Fibroblast of villous mesenchyme (primary cell): ENCODE data around the gene TRAK2. TPM values are rescaled to one million over a fixed set of nuclear protein-coding genes. Genes with fewer than 3 reads are reported as not detected.

Source experiments
- DNase-seq: peaks from one replicate; pipeline ENCODE4 v3.0.0-alpha.2; 2010; ENCODE audit warnings: low read depth
- H3K4me3 ChIP-seq: 2 replicates; pipeline ENCODE4 v1.5.1; 2011; ENCODE audit warnings: low read depth, mild to moderate bottlenecking, low read length
- CTCF ChIP-seq: IDR thresholded peaks from 2 replicates; pipeline ENCODE4 v1.5.1; 2012; ENCODE audit warnings: low read depth, mild to moderate bottlenecking, low read length; ENCODE audit not compliant: insufficient read depth
- total RNA-seq: library from RNA; depleted of rRNA; stranded (reverse); fragments of >200 nt; gene quantifications from 2 replicates; pipeline ENCODE4 v1.2.3, GENCODE V29; 2012

TRAK2 gene
- total RNA-seq, 1 donor: 51.0 TPM

- no peak for DNase-seq
- TF ChIP-seq CTCF: no peak
- H3K4me3 ChIP-seq: no peak overlapping the region
Observed at GRCh38 chr2:201465524-201465971, 14.3 kb upstream of the TRAK2 start.

- H3K4me3 ChIP-seq: no peak overlapping the region
- no peak for DNase-seq
- TF ChIP-seq CTCF: no peak
Observed at GRCh38 chr2:201464547-201464946, 13.3 kb upstream of the TRAK2 start.

GRCh38 chr2:201460532-201460931, 9.3 kb upstream of the TRAK2 start:
- no peak overlapping the region for H3K4me3 ChIP-seq
- TF ChIP-seq CTCF: no peak
- DNase-seq: no peak

- no peak for TF ChIP-seq CTCF
- H3K4me3 ChIP-seq: no peak overlapping the region
- DNase-seq: no peak
Observed at GRCh38 chr2:201458381-201458780, 7.1 kb upstream of the TRAK2 start.

DNA sequence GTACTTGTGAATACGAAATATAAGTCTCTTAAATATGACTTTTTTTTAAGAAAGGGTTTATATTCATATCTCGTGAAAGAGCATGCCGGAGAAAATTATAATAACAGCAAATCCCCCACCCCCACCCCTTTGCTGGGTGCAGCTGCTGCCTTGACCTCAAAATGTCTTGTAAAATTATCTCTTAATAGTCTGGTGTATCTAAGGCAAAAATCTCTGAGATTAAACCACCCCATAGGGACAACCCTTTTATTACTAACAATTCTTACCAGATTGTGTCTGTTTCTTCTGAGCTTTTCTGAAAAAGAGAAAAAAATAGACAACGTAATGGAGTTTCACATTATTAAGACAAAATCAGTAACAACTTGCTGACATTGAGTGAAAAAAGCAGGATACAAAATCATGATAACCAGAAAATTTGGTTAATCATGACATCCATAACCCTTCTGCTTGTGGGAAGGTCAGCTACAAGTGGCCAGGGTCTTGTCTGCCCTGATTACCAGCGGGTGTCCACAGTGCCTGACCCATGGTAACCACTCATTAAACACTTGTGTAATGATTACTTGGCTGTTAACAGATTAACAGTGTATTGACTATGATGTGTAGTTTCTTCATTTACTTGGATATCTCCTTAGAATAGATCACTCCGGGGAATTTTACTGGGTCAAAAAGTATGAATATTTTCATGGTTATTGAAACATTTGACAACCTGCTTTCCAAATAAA, 1.8 kb upstream of the TRAK2 start:
- no peak for DNase-seq
- H3K4me3 ChIP-seq: peak overlapping the region; percentile 96
- no peak for TF ChIP-seq CTCF

DNA sequence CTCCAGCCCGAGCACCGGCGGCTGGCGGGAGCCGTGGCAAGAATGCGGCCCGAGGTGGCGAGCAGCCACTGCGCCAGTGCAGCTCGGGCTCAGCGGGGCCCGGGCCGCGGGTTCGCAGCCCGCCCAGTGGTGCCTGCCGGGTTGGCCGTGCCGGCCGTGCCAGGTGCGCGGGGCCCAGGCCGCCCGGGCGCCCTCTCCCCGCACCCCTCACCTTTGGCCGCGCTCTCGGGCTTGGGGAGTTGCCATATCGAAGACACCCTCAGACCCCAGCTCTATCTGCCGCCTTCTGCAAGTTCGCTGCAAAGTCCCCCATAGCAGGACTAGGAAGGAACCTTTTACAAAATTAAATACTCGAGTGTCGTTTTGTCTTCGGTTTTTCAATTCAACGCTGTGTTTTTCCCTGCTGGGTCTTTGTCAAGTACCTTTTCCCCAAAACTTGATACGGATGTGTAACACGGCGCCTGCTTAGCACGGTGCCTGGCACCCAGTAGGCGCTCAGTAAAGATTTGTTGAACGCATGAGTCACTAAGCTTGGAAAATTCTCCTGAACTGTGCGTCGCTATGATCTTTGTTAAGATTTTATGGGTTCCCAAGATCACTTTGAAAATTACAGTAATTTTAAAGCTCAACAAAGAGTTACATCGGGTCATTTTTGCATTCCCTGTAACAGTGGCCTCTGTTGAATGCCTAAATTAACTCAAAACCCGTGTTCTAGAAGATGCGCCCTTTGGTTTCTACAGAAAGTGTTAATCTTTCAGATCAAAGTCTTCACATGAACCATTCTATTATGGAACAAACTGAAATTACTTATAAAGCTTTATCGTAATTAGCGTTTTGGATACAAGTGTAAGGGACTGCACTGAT, 1.0 kb upstream of the TRAK2 start:
- peak overlapping the region; percentile 96 for H3K4me3 ChIP-seq
- DNase-seq: no peak
- no peak for TF ChIP-seq CTCF

- peak overlapping the region; percentile 96 for H3K4me3 ChIP-seq
- no peak for DNase-seq
- no peak for TF ChIP-seq CTCF
Observed at GRCh38 chr2:201450954-201451291, 335 bp downstream of the TRAK2 start.
